ENCODE results near the gene ZKSCAN5.
"Not testable (repeated sequence)": the region's sequence is repeated elsewhere in the genome, so short reads cannot be mapped to it uniquely, and the experiment has no call there.

DNA sequence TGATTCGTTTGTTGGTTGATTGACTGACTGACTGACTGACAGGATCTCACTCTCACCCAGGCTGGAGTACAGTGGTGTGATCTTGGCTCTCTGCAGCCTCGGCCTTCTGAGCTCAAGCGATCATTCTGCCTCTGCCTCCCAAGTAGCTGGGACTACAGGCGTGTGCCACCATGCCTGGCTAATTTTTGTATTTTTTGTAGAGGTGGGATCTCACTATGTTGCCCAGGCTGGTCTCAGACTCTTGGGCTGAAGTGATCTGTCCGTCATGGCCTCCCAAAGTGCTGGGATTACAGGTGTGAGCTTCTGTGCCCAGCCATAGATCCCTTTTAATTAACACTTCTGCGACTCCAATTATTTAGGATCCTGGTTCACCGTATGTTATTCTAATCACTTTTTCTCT is 64.3 kb downstream of the ZKSCAN5 start:
- TF ChIP-seq, protein P1, sequence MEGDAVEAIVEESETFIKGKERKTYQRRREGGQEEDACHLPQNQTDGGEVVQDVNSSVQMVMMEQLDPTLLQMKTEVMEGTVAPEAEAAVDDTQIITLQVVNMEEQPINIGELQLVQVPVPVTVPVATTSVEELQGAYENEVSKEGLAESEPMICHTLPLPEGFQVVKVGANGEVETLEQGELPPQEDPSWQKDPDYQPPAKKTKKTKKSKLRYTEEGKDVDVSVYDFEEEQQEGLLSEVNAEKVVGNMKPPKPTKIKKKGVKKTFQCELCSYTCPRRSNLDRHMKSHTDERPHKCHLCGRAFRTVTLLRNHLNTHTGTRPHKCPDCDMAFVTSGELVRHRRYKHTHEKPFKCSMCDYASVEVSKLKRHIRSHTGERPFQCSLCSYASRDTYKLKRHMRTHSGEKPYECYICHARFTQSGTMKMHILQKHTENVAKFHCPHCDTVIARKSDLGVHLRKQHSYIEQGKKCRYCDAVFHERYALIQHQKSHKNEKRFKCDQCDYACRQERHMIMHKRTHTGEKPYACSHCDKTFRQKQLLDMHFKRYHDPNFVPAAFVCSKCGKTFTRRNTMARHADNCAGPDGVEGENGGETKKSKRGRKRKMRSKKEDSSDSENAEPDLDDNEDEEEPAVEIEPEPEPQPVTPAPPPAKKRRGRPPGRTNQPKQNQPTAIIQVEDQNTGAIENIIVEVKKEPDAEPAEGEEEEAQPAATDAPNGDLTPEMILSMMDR (IDR thresholded peaks at IDR 0.05) = not testable (repeated sequence)
- TF ChIP-seq POLR2A (IDR thresholded peaks at IDR 0.05) = not testable (repeated sequence)

Data from transverse colon (tissue), 3 donors.